Gastroesophageal sphincter (tissue), 3 donors: ENCODE measurements around the gene OMG.

Source experiments
- POLR2A ChIP-seq, 2 donors: fragments of 450-650 bp; IDR thresholded peaks; one replicate each; pipeline ENCODE4 v1.6.1; 2017; ENCODE audit warnings: antibody characterized with exemption in 2 of 2, mild to moderate bottlenecking in 2 of 2, moderate library complexity in 1 of 2
- TF ChIP-seq, protein P1 (sequence below), 4 experiments: fragments of 200-600 bp in 2 of 4; fragments of 450-650 bp in 2 of 4; sonication (generic) in 1 of 4; IDR thresholded peaks; one replicate each; pipeline ENCODE4 v1.5.1; 2017 to 2019; ENCODE audit warnings: antibody characterized with exemption in 4 of 4, mild to moderate bottlenecking in 2 of 4, moderate library complexity in 2 of 4

DNA sequence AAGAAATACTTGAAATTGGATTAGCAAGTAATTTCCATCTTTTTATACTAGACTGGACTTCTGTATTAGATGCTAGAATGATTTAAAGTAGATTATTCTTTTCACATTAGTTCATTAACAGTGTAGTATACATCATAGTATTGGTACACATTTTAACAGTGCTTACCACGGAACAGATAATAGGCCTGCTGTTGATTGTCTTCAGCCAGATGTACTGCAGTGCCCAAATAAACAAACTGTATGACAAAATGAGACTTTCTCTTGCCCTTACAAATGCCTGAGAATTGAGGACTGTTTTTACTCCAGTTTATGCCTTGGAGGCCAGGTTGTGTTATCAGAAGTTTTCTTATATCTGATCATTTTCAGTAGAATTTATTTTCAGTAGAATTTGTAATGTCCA lies 23.8 kb upstream of the OMG start:
- TF ChIP-seq POLR2A (IDR thresholded peaks at IDR 0.05): no peak
- TF ChIP-seq, protein P1, sequence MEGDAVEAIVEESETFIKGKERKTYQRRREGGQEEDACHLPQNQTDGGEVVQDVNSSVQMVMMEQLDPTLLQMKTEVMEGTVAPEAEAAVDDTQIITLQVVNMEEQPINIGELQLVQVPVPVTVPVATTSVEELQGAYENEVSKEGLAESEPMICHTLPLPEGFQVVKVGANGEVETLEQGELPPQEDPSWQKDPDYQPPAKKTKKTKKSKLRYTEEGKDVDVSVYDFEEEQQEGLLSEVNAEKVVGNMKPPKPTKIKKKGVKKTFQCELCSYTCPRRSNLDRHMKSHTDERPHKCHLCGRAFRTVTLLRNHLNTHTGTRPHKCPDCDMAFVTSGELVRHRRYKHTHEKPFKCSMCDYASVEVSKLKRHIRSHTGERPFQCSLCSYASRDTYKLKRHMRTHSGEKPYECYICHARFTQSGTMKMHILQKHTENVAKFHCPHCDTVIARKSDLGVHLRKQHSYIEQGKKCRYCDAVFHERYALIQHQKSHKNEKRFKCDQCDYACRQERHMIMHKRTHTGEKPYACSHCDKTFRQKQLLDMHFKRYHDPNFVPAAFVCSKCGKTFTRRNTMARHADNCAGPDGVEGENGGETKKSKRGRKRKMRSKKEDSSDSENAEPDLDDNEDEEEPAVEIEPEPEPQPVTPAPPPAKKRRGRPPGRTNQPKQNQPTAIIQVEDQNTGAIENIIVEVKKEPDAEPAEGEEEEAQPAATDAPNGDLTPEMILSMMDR (IDR thresholded peaks at IDR 0.05): no peak
